NCI-H446 treated with DMSO at 0.1 percent for 48 hours (cell line): ENCODE results near the gene LRMDA.

Experiments
- DNase-seq: peaks from one replicate; lab custom pipeline; 2025; lab: John Stamatoyannopoulos, UW

The LRMDA gene

DNA sequence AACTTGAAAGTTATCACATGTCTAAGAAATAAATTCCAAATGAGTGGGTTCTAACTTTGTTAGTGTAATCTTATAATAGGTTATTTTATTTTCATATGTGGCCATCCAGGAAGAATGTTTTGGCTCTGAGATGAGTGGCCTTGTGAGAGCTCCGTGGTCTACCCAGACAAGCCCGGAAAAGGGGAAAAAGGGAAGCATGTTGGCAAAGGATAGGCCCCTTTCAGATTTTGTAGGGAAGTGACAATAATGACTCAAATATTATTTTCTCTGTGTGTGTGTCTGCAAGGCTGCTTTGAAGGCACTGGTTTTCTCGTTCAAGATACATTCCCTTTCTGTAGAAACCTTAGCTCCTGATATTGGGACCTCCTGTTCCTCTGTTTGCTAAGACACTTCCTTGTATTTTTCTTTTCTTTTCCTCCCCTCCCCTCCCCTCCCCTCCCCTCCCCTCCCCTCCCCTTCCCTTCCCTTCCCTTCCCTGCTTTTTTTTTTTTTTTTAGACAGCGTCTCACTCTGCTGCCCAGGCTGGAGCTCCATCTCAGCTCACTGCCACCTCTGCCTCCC lies 240.8 kb downstream of the LRMDA start:
- no peak for DNase-seq

DNA sequence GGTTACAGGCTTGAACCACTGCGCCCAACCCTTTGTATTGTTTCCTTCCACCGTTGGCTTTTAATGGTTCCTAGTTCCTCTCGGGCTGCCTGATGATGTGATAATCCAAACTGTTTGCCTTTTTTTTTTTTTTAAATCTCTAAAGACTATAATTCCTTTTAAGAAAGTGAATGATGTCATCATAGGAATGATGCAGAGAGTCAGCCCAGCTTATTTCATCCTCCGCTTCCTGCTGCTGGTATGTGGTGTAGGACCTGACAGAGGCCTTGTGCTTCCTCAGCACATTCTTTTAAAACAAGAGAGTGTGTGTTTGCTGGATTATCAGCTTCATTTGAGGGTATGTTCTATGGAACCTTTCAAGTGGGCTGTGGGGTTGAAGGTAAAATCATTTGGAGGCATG lies 241.4 kb downstream of the LRMDA start:
- no peak for DNase-seq

DNA sequence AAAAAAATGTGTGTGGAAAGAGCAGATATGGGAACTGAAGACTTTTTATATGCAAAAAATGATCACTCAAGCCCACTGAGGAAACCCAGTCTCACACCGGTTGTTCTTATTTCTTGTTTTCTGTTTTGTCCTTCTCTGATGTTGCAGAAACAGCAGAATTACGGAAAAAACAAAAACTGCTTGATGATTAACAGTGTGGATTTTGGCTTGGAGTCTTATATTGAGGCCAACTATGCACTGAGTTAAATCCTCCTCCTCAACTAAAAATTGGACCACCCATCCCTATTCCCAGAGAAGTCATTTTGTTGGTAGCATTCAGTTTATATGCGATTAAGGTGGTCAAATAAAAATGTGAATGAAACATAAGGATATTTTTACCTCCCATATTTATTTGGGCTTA lies 246.1 kb downstream of the LRMDA start:
- DNase-seq: no peak

DNA sequence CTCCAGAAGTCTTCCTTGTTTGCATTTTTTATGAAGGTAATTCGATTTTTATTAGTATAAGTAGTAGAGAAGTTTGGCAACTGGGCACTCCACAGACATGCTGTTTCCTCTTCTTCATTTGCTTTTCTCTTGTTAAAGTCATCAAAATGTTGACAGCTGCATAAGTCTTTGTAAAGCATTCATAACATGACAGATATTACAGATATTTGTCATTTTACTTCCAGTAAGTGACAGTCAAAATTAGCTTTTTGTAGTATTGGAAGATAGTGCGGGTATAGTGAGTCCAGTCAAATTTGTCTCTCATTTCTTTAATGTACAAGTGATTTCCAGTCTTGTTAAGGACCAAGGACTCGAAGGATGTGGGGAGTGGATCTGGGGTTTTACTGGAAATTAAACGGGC lies 247.1 kb downstream of the LRMDA start:
- no peak for DNase-seq

DNA sequence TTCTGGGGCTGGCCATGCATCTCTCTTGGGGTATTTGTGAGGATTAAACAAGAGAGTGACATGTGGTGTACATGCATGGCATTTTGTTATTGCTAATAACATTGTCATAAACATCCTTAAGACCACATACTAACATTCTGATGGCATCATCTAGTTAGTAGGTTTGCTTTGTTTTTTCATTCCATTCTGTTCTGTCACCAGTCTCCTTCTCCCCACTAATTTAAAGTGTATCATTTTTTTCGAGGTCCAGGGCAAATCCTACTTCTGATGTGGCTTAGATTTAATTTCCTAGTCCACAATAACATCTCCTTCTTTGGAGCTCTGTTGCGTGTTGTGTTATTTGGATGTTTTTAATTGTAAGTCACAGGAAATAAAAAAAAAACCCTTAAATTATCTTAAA lies 248.1 kb downstream of the LRMDA start:
- DNase-seq: no peak

DNA sequence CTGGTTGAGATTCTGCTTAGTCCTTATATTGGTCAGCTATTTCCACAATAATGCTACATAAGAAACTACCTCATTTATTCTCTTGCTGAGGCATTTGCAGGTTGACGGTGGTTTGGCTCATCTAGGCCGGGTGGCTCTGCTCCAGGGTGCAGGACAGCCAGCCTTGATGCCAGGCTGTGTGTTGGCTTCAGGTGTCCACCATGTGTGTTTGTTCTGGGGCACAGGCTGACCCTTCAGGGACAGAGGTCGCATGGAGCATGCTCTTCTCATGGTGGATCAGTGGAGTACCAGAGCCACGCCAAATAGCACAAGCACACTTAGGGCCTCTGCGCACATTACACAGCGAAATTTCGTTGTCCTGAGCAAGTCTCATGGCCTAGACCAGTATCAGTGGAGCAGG lies 249.9 kb downstream of the LRMDA start:
- no peak for DNase-seq

GRCh38 chr10:75682649-75683557 lies 251.5 kb downstream of the LRMDA start:
- DNase-seq: no peak

DNA sequence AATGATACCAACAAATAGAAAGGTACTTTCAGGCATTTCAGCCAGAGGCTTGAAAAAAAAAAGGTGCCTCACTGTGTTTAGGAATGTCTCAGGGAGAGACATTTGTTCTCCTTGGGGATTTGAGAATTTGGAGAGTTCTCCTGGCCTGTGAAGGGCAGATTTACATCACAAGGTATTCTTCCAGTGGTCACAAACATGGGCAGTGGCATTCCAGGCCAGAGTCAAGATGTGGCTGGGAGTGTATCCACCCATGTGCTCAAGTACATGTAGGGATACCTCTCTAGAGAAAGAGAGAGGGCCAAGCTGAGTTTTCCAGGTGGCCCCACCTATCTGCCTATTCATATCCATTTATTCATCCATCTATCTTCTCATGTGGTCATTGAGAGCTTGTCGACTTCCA lies 253.8 kb downstream of the LRMDA start:
- no peak for DNase-seq

DNA sequence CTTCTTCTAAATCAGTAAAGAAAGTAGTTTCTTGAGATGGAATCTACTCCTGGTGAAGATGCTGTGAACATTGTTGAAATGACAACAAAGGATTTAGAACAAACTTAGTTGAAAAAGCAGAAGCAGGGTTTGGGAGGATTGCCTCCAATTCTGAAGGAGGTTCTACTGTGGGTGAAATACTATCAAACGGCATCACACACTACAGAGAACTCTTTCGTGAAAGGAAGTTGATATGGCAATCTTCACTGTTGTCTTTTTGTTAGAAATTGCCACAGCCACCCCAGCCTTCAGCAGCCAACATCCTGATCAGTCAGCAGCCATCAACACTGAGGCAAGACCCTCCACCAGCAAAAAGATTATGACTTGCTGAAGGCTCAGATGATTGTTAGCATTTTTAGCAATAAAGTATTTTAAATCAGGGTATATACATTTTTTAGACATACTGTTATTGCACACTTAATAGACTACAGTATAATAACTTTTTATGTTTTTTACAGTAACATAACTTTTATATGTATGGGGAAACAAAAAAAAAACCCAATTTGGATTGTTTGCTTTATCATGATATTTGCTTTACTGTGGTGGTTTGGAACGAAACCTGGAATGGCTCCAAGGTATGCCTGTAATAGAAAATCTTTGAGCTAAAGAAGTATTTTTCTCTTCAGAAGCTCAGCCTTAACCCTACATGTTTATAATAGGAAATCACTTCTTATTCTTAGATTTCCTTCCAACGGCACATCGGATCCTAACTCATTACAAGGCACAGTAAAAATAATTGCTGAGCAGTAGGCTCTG lies 257.3 kb downstream of the LRMDA start:
- DNase-seq: no peak

GRCh38 chr10:75693489-75693888 lies 262.1 kb downstream of the LRMDA start:
- no peak for DNase-seq

DNA sequence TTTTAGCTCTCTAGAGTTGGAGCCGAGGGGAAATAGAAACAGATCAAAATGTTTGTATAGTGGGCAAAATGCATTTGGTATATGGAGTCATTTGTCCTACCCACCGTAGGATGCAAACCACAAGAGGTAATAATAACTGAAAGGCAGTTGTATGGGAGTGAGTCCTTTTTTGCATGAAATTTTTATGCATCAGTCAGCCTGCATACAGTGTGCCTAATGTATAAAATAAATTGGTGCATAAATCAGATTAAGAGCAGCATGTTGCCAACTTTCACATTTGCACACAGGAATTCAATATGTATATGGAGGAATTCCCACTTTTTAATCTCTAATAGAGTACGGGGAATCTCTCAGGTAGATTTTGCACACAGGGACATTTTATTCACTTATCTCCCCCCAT lies 262.8 kb downstream of the LRMDA start:
- DNase-seq: no peak

- DNase-seq: no peak
Measured at GRCh38 chr10:75694790-75695189, 263.4 kb downstream of the LRMDA start.

DNA sequence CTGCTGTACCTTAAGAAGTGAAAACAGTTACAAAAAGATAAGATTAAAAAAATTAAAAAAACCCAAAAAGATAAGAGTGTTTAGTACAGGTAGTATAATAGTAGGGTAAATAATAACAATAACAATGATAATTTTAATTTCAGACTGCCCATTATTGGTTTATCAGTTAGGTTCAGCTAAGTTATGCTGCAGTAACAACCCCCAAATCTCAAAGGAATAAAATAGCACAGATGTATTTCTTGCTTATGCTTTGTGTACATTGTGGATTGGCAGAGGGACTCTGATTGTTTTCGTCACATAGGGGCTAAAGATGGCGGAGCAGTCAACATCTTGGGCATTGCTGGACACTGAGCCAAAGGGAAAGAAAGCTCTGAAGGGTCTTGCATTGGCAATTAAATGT lies 264.6 kb downstream of the LRMDA start:
- no peak for DNase-seq

DNA sequence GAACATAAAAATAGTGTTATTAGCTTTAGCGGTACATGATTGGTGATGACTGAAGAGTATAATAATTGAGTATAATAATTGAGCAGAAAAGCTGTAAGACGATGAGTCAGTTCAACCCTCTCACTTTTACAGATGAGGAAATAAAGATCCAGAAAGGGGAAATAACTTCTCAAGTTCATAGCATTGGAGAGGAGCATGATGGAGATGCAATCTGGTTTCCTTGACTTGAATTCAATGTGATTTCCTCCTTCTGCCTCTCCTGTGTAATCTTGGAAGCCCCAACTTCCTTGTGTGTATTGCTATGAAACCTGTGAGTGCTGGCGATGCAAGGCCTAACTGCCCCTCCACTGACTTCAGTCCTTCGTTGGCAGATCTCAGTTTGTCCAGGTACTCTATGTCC lies 265.1 kb downstream of the LRMDA start:
- DNase-seq: no peak

DNA sequence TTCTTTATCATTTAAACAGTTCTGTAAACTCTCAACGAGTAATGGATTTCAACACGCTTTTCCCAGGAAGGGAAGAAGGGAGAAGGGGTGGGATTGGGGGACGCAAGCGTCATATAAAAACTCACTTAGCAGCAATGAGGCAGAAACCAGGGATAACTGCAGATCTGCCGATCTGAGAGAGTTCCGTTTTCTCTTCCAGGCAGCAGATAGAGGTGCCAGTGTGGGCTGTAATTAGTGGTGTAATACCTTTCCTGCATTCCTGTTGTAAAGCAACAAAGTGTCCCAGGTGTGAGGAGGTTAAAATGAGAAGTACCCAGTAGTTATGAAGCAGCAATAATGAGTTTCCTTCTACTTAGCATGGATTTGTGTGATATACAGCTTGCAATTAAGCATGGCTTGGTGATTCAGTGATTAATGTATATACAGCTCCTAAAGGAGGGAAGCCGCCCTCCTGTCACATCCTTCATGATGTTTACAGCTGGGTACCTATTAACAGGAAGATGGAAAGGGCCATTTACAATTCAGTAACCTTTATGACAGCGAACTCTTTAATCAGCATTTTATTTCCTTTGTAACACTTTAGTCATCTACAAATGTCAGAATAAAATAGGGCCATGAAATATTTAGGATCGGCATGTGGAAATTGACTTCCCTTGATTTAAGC lies 271.9 kb downstream of the LRMDA start:
- DNase-seq: no peak

GRCh38 chr10:75705426-75705825 lies 274.0 kb downstream of the LRMDA start:
- DNase-seq: no peak

DNA sequence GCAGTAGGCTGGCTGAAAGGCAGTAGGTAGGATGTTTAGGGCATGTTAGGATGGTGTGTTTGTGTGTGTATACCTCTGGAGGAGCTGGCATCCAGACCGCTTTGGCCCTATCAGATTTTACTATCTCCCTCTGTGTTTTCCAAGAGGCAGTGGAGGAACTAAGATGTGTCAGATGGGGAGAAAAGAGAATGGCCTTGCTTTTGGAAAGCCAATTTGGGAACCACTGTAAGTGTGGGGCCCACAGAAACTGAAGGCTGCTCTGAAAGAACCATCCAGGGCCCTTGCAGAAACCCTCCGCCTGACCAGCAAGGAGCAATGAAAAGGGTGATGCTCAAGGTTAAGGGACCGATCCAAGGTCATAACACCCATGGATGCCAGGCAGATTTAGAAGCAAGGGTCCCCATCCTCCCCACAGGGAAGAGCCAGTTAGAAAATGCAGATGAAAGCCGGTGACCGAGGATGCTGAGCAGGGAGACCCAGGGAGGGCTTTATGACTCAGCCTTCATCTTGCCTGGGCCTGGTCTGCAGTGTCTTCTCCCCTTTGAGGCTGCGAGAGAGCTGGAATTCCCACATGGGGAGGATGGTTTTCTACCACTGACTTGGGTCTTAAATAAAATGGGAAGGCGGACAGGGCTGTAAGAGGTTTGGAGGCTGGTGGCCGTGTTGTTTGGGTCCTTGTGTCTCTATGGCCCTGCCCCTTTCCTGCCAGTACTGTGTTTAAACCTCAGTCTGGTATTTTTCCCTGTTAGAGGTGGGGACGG lies 275.8 kb downstream of the LRMDA start:
- DNase-seq: no peak

GRCh38 chr10:75708060-75708459 lies 276.6 kb downstream of the LRMDA start:
- peak; percentile 29 for DNase-seq

- no peak for DNase-seq
Measured at GRCh38 chr10:75709245-75709644, 277.8 kb downstream of the LRMDA start.

- no peak for DNase-seq
Measured at GRCh38 chr10:75709811-75710210, 278.4 kb downstream of the LRMDA start.

DNA sequence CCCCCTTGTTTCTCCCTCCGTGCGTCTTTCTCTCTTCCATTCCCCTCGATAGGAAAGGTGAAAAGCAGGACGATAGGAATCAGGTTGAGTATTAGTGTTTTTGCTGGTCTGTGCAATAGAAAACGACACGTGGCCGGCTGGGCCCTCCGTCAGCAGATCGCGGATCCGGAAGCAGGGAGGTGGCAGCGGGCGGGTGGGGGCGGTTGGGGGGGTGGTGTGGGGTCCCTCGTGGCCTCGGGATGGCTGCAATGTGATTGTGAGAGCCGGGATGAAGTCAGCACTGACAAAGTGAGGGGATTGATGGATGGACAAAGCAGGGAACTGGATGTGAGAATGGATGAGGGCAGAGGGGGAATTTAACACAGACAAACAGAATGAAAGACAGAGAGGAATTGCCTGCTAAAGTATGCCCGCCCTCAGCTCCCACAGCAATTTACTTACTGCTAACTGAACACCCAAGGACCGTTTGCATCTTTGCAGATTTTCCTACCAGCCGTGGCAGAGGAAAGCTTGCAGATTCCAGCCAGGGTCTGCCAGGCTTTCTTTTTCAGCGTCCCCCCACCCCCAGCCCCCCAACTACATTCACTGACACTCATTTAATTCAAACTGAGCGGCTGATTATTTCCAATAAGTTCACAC lies 280.9 kb downstream of the LRMDA start:
- no peak for DNase-seq
